ENCODE measurements around the gene MEF2B.
"Not testable (repeated sequence)": the region's sequence is repeated elsewhere in the genome, so short reads cannot be mapped to it uniquely, and the experiment has no call there.

Gene MEF2B

GRCh38 chr19:19192910-19193423, 22.9 kb upstream of the MEF2B start:
- DNase-seq (ENCODE audit: low read depth, low spot score) = no peak

GRCh38 chr19:19192078-19192882, 22.2 kb upstream of the MEF2B start, which contains the start of the genes BORCS8 and RFXANK:
Gene BORCS8 (minus strand): TSS chr19:19192152. CDS start chr19:19192117, 35 bp downstream.
Gene RFXANK (plus strand): TSS chr19:19192258. CDS start chr19:19193947, 1,689 bp downstream.
- peak; percentile 96 for DNase-seq (ENCODE audit: low read depth, low spot score)

GRCh38 chr19:19191768-19192077, 21.7 kb upstream of the MEF2B start:
- DNase-seq (ENCODE audit: low read depth, low spot score) = no peak

DNA sequence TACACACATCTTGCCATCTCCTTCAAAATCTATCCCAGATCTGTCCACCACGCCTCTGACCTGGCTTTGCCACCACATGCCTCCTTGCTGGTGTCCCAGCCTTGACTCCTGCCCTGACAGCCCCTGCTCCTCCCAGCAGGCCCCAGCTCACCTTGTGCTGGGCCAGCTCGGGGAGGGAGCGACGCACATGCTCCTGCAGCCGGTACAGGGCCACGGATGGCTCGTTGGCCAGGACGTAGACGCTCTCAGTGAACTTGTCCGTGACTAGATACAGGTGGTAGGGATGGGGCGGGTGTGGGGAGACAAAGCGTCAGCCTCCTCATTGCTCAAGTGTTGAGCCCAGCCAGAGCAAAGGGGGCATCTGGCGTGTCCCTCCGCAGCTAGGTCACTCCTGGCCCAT, 16.7 kb upstream of the MEF2B start:
- DNase-seq (ENCODE audit: low read depth, low spot score) = no peak

DNA sequence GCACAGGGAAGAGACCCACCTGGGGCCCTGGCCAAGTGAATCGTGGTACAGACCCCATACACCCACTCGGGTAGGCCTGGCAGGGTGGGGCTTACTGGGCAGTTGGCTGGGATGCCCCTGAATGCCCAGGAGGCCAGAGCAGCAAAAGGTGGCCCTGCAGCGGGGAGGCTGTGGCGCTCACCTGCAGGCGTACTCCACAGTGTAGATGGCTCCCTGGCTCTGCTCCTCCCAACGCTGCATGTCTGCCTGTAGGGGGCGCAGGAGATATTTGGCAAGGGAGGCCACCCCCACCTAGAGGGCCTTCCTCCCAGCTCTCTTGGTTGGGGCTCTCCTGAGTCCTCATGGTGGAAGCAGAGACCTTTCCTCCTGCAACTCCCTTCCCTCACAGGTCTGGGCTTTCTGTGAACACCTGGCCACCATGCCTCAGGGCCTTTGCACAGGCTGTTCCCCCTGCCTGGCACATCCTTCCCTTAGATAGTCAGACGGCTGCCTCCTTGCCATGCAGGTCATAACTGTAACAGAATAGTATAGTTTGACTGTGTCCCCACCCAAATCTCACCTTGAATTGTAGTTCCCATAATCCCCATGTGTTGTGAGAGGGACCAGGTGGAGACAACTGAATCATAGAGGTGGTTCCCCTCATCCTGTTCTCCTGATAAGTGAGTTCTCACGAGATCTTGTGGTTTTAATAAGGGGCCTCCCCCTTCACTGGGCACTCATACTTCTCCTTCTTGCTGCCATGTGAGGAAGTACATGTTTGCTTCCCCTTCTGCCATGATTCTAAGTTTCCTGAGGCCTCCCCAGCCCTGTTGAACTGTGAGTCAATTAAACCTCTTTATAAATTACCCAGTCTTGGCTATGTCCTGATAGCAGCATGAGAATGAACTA, 16.0 kb upstream of the MEF2B start:
- no peak for DNase-seq (ENCODE audit: low read depth, low spot score)

- no peak for DNase-seq (ENCODE audit: low read depth, low spot score)
Measured at GRCh38 chr19:19181488-19181998, 11.5 kb upstream of the MEF2B start.

DNA sequence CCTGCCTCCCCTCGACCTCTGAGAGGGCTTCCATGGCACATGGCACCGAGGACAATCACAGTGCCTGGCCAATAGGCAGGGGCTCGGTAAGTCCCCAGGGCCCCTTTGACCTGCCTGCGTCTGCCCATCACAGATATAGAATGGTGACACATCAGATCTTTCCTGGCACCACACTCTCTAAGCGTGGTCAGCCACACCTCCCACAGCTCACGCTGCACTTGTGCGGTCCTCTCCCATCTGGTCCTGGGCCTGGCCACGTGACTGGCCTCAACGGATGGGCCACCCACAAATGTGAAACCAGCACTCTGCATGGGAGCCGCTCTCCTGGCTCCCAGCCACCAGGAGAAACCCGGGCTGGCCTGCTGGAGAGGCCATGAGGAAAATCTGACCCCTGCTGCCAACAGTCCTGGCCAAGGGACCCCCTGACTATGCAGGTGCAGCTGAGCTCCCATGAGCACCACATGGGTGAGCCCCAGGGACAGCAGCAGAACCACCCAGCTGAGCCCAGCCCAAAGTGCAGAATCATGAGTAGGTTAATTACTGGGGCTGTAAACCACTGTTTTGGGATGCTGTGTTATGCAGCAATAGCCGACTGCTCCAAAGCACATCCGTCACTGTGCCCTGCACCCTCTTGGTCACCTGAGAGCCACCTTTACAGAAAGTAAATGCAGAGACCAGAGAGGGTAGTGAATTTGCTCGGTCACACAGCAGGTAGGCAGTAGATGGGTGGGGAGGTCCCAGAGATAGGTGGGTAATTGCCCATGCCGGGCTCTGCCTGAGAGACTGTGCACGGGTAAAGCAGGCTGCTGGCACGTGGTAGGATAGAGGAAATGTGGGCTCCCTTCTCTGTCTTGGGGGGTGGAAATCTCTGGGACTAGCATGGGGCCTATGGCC, 9.7 kb upstream of the MEF2B start:
- no peak for DNase-seq (ENCODE audit: low read depth, low spot score)

- DNase-seq (ENCODE audit: low read depth, low spot score) = no peak
Measured at GRCh38 chr19:19176950-19177349, 6.9 kb upstream of the MEF2B start.

GRCh38 chr19:19173243-19173642, 3.2 kb upstream of the MEF2B start:
- not testable (repeated sequence) for DNase-seq (ENCODE audit: low read depth, low spot score)

- no peak for DNase-seq (ENCODE audit: low read depth, low spot score)
Measured at GRCh38 chr19:19171821-19172532, 1.9 kb upstream of the MEF2B start.

- DNase-seq (ENCODE audit: low read depth, low spot score) = no peak
Measured at GRCh38 chr19:19170873-19171672, 1.0 kb upstream of the MEF2B start.

DNA sequence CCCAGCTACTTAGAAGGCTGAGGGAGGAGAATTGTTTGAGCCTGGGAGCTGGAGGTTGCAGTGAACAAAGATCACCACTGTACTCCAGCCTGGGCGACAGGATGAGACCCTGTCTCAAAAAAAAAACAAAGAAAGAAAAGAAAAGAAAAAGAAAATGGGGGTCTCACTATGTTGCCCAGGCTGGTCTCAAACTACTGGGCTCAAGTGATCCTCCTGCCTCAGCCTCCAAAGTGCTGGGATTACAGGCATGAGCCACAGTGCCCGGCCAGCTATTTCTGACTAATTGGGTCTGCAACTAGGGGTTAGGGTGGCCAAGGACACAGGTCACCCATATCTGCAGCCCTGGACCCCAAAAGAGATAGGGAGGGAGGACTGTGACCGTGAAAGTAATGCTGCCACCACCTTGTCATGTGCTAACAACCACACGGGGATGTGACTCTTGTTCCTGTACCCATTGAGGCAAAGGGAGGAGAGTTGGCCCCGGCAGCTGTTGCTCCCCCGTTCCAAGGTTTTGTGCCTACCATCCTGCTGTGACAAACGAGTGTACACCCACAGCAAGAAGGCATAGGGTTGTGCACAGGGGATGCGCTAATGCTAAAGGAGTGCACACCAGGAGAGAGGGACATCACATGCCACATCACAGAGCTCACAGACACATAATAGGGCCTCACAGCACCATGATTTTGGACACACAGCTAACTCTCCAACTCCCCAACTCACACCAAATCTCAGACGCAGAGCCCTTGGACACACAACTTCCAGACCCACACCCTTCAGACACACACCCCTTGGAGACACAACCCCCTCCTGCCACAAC, 619 bp downstream of the MEF2B start:
- DNase-seq (ENCODE audit: low read depth, low spot score) = no peak

- DNase-seq (ENCODE audit: low read depth, low spot score) = no peak
Measured at GRCh38 chr19:19167612-19168011, 2.5 kb downstream of the MEF2B start.

- no peak for DNase-seq (ENCODE audit: low read depth, low spot score)
Measured at GRCh38 chr19:19165396-19165795, 4.7 kb downstream of the MEF2B start.

GRCh38 chr19:19162495-19162894, 7.6 kb downstream of the MEF2B start:
- no peak for DNase-seq (ENCODE audit: low read depth, low spot score)

GRCh38 chr19:19160461-19161035, 9.5 kb downstream of the MEF2B start:
- DNase-seq (ENCODE audit: low read depth, low spot score) = no peak

- no peak for DNase-seq (ENCODE audit: low read depth, low spot score)
Measured at GRCh38 chr19:19159534-19159933, 10.5 kb downstream of the MEF2B start.

- no peak for DNase-seq (ENCODE audit: low read depth, low spot score)
Measured at GRCh38 chr19:19157808-19158207, 12.3 kb downstream of the MEF2B start.
